Anterior cingulate cortex (tissue), 58 donors: ENCODE results near the gene SH2D3A.
"Not testable (repeated sequence)": the region's sequence is repeated elsewhere in the genome, so short reads cannot be mapped to it uniquely, and the experiment has no call there.

Source experiments
- DNase-seq, 58 donors: peaks; one replicate each; lab custom pipeline; 2025; lab: John Stamatoyannopoulos, UW

The SH2D3A gene

GRCh38 chr19:6790194-6791128, 23.2 kb upstream of the SH2D3A start:
- DNase-seq = no peak

GRCh38 chr19:6788896-6789295, 21.7 kb upstream of the SH2D3A start:
- no peak for DNase-seq

GRCh38 chr19:6787393-6787792, 20.2 kb upstream of the SH2D3A start:
- DNase-seq = no peak

GRCh38 chr19:6779206-6779605, 12.0 kb upstream of the SH2D3A start:
- no peak for DNase-seq

GRCh38 chr19:6778386-6778785, 11.2 kb upstream of the SH2D3A start:
- no peak for DNase-seq

- no peak for DNase-seq
Measured at GRCh38 chr19:6777434-6777833, 10.2 kb upstream of the SH2D3A start.

- DNase-seq = no peak
Measured at GRCh38 chr19:6776999-6777398, 9.8 kb upstream of the SH2D3A start.

- not testable (repeated sequence) for DNase-seq
Measured at GRCh38 chr19:6776045-6776444, 8.8 kb upstream of the SH2D3A start.

- no peak for DNase-seq
Measured at GRCh38 chr19:6774821-6775707, 7.8 kb upstream of the SH2D3A start.

- peak in 13 of 58 donors; percentile 3 to 20 (median 6) for DNase-seq
Measured at GRCh38 chr19:6773323-6773931, 6.2 kb upstream of the SH2D3A start.

GRCh38 chr19:6772866-6773322, 5.7 kb upstream of the SH2D3A start:
- DNase-seq = no peak

GRCh38 chr19:6772028-6772865, 5.0 kb upstream of the SH2D3A start, which contains the start of gene VAV1:
Gene VAV1 (plus strand): TSS chr19:6772708. CDS start chr19:6772808, 100 bp downstream.
- DNase-seq = peak in 17 of 58 donors; percentile 2 to 42 (median 16)

GRCh38 chr19:6771648-6772027, 4.4 kb upstream of the SH2D3A start:
- DNase-seq = not testable (repeated sequence)

- no peak for DNase-seq
Measured at GRCh38 chr19:6769006-6769619, 1.9 kb upstream of the SH2D3A start.

GRCh38 chr19:6768236-6768785, 1.1 kb upstream of the SH2D3A start:
- no peak for DNase-seq

GRCh38 chr19:6767081-6767356, 216 bp downstream of the SH2D3A start:
- no peak for DNase-seq

- no peak for DNase-seq
Measured at GRCh38 chr19:6766357-6767080, 716 bp downstream of the SH2D3A start.

GRCh38 chr19:6765738-6766356, 1.4 kb downstream of the SH2D3A start:
- no peak for DNase-seq
